HepG2 (cell line): ENCODE data around the gene RIPK3. TPM values are rescaled to one million over a fixed set of nuclear protein-coding genes. Genes with fewer than 3 reads are reported as not detected.

Source experiments
- HNRNPUL1 ChIP-seq: fragments of 200-400 bp; formaldehyde crosslinking; IDR thresholded peaks from 2 replicates; pipeline ENCODE4 v1.6.1; 2017; ENCODE audit warnings: low read depth, mild to moderate bottlenecking, low read length, moderate library complexity
- HOXA9 ChIP-seq: sonication (generic); formaldehyde crosslinking; IDR thresholded peaks from 2 replicates; pipeline ENCODE4 v1.8.1; 2022; ENCODE audit warnings: missing genetic modification reagents, mild to moderate bottlenecking, moderate library complexity, borderline replicate concordance
- KDM4B ChIP-seq: sonication (generic); formaldehyde crosslinking; IDR thresholded peaks from 2 replicates; pipeline ENCODE4 v1.4.0; 2020; ENCODE audit warnings: missing genetic modification reagents
- MAFF ChIP-seq: IDR thresholded peaks from 2 replicates; pipeline ENCODE4 v1.6.1; 2011; ENCODE audit warnings: low read depth, low read length, improper control_type of control experiment
- MAZ ChIP-seq, 2 experiments: sonication (generic) in 1 of 2; formaldehyde crosslinking in 1 of 2; IDR thresholded peaks; 2 replicates each; pipeline versions ENCODE4 v1.5.0 to v1.6.1; 2012 to 2020; ENCODE audit warnings: low read depth in 2 of 2, mild to moderate bottlenecking in 2 of 2, borderline replicate concordance in 1 of 2, improper control_type of control experiment in 1 of 2, low read length in 1 of 2, missing genetic modification reagents in 1 of 2, moderate library complexity in 1 of 2
- MXD4 ChIP-seq: IDR thresholded peaks from 2 replicates; pipeline ENCODE4 v1.6.1; 2016; ENCODE audit warnings: mild to moderate bottlenecking, missing biosample characterization, missing genetic modification reagents
- PAWR ChIP-seq: sonication (generic); formaldehyde crosslinking; IDR thresholded peaks from 2 replicates; pipeline ENCODE4 v1.4.0; 2020; ENCODE audit warnings: missing genetic modification reagents, mild to moderate bottlenecking, borderline replicate concordance
- SPEN ChIP-seq: sonication (generic); formaldehyde crosslinking; IDR thresholded peaks from 2 replicates; pipeline ENCODE4 v1.5.1; 2020; ENCODE audit warnings: low read depth, mild to moderate bottlenecking, missing genetic modification reagents
- ZNF282 ChIP-seq: fragments of 450-650 bp; IDR thresholded peaks from 2 replicates; pipeline ENCODE4 v1.6.1; 2018; ENCODE audit not compliant: partially characterized antibody
- ZNF30 ChIP-seq: sonication (generic); formaldehyde crosslinking; IDR thresholded peaks from 2 replicates; pipeline ENCODE4 v1.5.0; 2020; ENCODE audit warnings: mild to moderate bottlenecking, missing genetic modification reagents
- ZNF317 ChIP-seq: sonication (generic); formaldehyde crosslinking; IDR thresholded peaks from 2 replicates; pipeline ENCODE4 v1.5.0; 2020; ENCODE audit warnings: mild to moderate bottlenecking, missing genetic modification reagents
- ZNF441 ChIP-seq: sonication (generic); formaldehyde crosslinking; IDR thresholded peaks from 2 replicates; pipeline ENCODE4 v1.7.0; 2021; ENCODE audit warnings: missing genetic modification reagents, borderline replicate concordance
- ZNF772 ChIP-seq: sonication (generic); formaldehyde crosslinking; IDR thresholded peaks from 2 replicates; pipeline ENCODE4 v1.5.0; 2020; ENCODE audit warnings: mild to moderate bottlenecking, missing genetic modification reagents
- ZNF816 ChIP-seq: sonication (generic); formaldehyde crosslinking; IDR thresholded peaks from 2 replicates; pipeline ENCODE4 v1.8.0; 2022; ENCODE audit warnings: missing genetic modification reagents, mild to moderate bottlenecking, borderline replicate concordance
- ZNF839 ChIP-seq: sonication (generic); formaldehyde crosslinking; IDR thresholded peaks from 2 replicates; pipeline ENCODE4 v1.4.0; 2020; ENCODE audit warnings: missing genetic modification reagents, mild to moderate bottlenecking, borderline replicate concordance
- polyA plus RNA-seq, 8 experiments: library from polyadenylated mRNA; depleted of rRNA in 3 of 8; stranded (reverse) in 7 of 8; unstranded in 1 of 8; fragments of >200 nt; fragmentation: Illumina TruSeq in 4 of 8; extraction: Trizol in 4 of 8; gene quantifications; 2 replicates each; pipeline versions ENCODE4 v1.2.1 to v1.2.3, GENCODE V29; 2011 to 2016; ENCODE audit warnings: low read depth in 4 of 8, missing spikeins in 1 of 8, mixed read lengths in 1 of 8; ENCODE audit not compliant: insufficient read depth in 1 of 8
- total RNA-seq, 5 experiments: library from RNA; depleted of rRNA; stranded (reverse); fragments of >200 nt; fragmentation: Illumina TruSeq; extraction: Trizol; gene quantifications; 2 replicates each; pipeline ENCODE4 v1.2.3, GENCODE V29; 2016; ENCODE audit warnings: low read depth in 1 of 5
- TF ChIP-seq, protein P1 (sequence below): sonication (generic); formaldehyde crosslinking; IDR thresholded peaks from 2 replicates; pipeline ENCODE4 v1.4.0; 2020; ENCODE audit warnings: mild to moderate bottlenecking, low read depth, missing genetic modification reagents
- TF ChIP-seq, protein P2 (sequence below): sonication (generic); formaldehyde crosslinking; IDR thresholded peaks from 2 replicates; pipeline ENCODE4 v1.4.0; 2020; ENCODE audit warnings: mild to moderate bottlenecking, missing genetic modification reagents
- TF ChIP-seq, protein P3 (sequence below): sonication (generic); formaldehyde crosslinking; IDR thresholded peaks from 2 replicates; pipeline ENCODE4 v1.5.0; 2020; ENCODE audit warnings: missing genetic modification reagents
- TF ChIP-seq, protein P4 (sequence below): sonication (generic); formaldehyde crosslinking; IDR thresholded peaks from 2 replicates; pipeline ENCODE4 v1.4.0; 2020; ENCODE audit warnings: missing genetic modification reagents, borderline replicate concordance

RIPK3 gene
- total and polyA plus RNA-seq, 2 of the 13 experiments (the other 11 are each of a cell fraction or from before 2014, with no cell fraction given): not detected

DNA sequence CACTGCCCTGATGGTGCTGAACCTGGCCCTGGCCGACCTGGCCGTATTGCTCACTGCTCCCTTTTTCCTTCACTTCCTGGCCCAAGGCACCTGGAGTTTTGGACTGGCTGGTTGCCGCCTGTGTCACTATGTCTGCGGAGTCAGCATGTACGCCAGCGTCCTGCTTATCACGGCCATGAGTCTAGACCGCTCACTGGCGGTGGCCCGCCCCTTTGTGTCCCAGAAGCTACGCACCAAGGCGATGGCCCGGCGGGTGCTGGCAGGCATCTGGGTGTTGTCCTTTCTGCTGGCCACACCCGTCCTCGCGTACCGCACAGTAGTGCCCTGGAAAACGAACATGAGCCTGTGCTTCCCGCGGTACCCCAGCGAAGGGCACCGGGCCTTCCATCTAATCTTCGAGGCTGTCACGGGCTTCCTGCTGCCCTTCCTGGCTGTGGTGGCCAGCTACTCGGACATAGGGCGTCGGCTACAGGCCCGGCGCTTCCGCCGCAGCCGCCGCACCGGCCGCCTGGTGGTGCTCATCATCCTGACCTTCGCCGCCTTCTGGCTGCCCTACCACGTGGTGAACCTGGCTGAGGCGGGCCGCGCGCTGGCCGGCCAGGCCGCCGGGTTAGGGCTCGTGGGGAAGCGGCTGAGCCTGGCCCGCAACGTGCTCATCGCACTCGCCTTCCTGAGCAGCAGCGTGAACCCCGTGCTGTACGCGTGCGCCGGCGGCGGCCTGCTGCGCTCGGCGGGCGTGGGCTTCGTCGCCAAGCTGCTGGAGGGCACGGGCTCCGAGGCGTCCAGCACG lies 23.8 kb downstream of the RIPK3 start (continued):
- peak; percentile 86 for TF ChIP-seq ZNF839 (CRISPR knock-in tag)
- no peak for TF ChIP-seq ZNF30 (CRISPR knock-in tag)
- peak; percentile 96 for TF ChIP-seq ZNF772 (CRISPR knock-in tag)
- TF ChIP-seq ZNF282: no peak
- TF ChIP-seq MXD4 (CRISPR knock-in tag): peak; percentile 91; the same call in 1 of the 2 replicates
- TF ChIP-seq ZNF816 (CRISPR knock-in tag): no peak
- peak; percentile 89 for TF ChIP-seq ZNF317 (CRISPR knock-in tag)
- no peak for TF ChIP-seq MAZ (IDR thresholded peaks at IDR 0.05; ENCODE audit: borderline replicate concordance, low read depth, low read length)
- TF ChIP-seq MAZ (CRISPR knock-in tag; IDR thresholded peaks at IDR 0.05; ENCODE audit: low read depth): peak; percentile 66
- TF ChIP-seq HNRNPUL1: no peak
- TF ChIP-seq, protein P1, sequence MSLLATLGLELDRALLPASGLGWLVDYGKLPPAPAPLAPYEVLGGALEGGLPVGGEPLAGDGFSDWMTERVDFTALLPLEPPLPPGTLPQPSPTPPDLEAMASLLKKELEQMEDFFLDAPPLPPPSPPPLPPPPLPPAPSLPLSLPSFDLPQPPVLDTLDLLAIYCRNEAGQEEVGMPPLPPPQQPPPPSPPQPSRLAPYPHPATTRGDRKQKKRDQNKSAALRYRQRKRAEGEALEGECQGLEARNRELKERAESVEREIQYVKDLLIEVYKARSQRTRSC: peak; percentile 99
- TF ChIP-seq MAFF: 0 out of 2 replicates have a peak, but pooled peaks have one; percentile 64
- TF ChIP-seq SPEN: peak; percentile 96
- TF ChIP-seq PAWR (CRISPR knock-in tag): peak; percentile 89; the same call in 1 of the 2 replicates
- TF ChIP-seq, protein P2, sequence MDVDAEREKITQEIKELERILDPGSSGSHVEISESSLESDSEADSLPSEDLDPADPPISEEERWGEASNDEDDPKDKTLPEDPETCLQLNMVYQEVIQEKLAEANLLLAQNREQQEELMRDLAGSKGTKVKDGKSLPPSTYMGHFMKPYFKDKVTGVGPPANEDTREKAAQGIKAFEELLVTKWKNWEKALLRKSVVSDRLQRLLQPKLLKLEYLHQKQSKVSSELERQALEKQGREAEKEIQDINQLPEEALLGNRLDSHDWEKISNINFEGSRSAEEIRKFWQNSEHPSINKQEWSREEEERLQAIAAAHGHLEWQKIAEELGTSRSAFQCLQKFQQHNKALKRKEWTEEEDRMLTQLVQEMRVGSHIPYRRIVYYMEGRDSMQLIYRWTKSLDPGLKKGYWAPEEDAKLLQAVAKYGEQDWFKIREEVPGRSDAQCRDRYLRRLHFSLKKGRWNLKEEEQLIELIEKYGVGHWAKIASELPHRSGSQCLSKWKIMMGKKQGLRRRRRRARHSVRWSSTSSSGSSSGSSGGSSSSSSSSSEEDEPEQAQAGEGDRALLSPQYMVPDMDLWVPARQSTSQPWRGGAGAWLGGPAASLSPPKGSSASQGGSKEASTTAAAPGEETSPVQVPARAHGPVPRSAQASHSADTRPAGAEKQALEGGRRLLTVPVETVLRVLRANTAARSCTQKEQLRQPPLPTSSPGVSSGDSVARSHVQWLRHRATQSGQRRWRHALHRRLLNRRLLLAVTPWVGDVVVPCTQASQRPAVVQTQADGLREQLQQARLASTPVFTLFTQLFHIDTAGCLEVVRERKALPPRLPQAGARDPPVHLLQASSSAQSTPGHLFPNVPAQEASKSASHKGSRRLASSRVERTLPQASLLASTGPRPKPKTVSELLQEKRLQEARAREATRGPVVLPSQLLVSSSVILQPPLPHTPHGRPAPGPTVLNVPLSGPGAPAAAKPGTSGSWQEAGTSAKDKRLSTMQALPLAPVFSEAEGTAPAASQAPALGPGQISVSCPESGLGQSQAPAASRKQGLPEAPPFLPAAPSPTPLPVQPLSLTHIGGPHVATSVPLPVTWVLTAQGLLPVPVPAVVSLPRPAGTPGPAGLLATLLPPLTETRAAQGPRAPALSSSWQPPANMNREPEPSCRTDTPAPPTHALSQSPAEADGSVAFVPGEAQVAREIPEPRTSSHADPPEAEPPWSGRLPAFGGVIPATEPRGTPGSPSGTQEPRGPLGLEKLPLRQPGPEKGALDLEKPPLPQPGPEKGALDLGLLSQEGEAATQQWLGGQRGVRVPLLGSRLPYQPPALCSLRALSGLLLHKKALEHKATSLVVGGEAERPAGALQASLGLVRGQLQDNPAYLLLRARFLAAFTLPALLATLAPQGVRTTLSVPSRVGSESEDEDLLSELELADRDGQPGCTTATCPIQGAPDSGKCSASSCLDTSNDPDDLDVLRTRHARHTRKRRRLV (CRISPR knock-in tag): peak; percentile 92; the same call in 1 of the 2 replicates
- peak; percentile 94 for TF ChIP-seq ZNF441
- peak; percentile 75; the same call in 1 of the 2 replicates for TF ChIP-seq KDM4B (CRISPR knock-in tag)
- no peak for TF ChIP-seq HOXA9 (CRISPR knock-in tag)
- TF ChIP-seq, protein P3, sequence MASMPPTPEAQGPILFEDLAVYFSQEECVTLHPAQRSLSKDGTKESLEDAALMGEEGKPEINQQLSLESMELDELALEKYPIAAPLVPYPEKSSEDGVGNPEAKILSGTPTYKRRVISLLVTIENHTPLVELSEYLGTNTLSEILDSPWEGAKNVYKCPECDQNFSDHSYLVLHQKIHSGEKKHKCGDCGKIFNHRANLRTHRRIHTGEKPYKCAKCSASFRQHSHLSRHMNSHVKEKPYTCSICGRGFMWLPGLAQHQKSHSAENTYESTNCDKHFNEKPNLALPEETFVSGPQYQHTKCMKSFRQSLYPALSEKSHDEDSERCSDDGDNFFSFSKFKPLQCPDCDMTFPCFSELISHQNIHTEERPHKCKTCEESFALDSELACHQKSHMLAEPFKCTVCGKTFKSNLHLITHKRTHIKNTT (CRISPR knock-in tag): peak; percentile 81; the same call in 1 of the 2 replicates
- TF ChIP-seq, protein P4, sequence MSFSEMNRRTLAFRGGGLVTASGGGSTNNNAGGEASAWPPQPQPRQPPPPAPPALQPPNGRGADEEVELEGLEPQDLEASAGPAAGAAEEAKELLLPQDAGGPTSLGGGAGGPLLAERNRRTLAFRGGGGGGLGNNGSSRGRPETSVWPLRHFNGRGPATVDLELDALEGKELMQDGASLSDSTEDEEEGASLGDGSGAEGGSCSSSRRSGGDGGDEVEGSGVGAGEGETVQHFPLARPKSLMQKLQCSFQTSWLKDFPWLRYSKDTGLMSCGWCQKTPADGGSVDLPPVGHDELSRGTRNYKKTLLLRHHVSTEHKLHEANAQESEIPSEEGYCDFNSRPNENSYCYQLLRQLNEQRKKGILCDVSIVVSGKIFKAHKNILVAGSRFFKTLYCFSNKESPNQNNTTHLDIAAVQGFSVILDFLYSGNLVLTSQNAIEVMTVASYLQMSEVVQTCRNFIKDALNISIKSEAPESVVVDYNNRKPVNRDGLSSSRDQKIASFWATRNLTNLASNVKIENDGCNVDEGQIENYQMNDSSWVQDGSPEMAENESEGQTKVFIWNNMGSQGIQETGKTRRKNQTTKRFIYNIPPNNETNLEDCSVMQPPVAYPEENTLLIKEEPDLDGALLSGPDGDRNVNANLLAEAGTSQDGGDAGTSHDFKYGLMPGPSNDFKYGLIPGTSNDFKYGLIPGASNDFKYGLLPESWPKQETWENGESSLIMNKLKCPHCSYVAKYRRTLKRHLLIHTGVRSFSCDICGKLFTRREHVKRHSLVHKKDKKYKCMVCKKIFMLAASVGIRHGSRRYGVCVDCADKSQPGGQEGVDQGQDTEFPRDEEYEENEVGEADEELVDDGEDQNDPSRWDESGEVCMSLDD (CRISPR knock-in tag): peak; percentile 95
